PC-3 (cell line): ENCODE results near the gene CHAD.

Experiments used
- CTCF ChIP-seq: fragments of 300-600 bp; sonication (generic); conservative IDR thresholded peaks from 2 replicates; pipeline ENCODE4 v1.5.1; 2017; ENCODE audit warnings: antibody characterized with exemption, low read depth, mild to moderate bottlenecking, low read length
- EZH2 ChIP-seq: fragments of 300-600 bp; sonication (generic); IDR thresholded peaks from one replicate; pipeline ENCODE4 v1.6.1; 2017; ENCODE audit warnings: antibody characterized with exemption, mild to moderate bottlenecking, low read length; ENCODE audit not compliant: unreplicated experiment
- EZH2phosphoT487 ChIP-seq: fragments of 300-600 bp; sonication (generic); IDR thresholded peaks from 2 replicates; pipeline ENCODE4 v1.6.1; 2018; ENCODE audit warnings: mild to moderate bottlenecking, antibody characterized with exemption, low read length, borderline replicate concordance

GRCh38 chr17:50473901-50474300 lies 5.2 kb upstream of the CHAD start:
- no peak for TF ChIP-seq CTCF
- TF ChIP-seq EZH2 = no peak
- no peak for TF ChIP-seq EZH2phosphoT487
